C4-2B (cell line): ENCODE data around the gene CPTP.

Experiments used
- CTCF ChIP-seq: fragments of 450-650 bp; conservative IDR thresholded peaks from 2 replicates; pipeline ENCODE4 v1.5.1; 2017; ENCODE audit warnings: mild to moderate bottlenecking
- ZFX ChIP-seq: fragments of 450-650 bp; IDR thresholded peaks from 2 replicates; pipeline ENCODE4 v1.6.1; 2017

GRCh38 chr1:1338278-1338677, 13.7 kb downstream of the CPTP start:
- TF ChIP-seq CTCF (no peak), ZFX (no peak)
